Thoracic aorta (tissue), 2 donors: Measurements from ENCODE around the gene CHST11. TPM values are rescaled to one million over a fixed set of nuclear protein-coding genes. Genes with fewer than 3 reads are reported as not detected.

ENCODE experiments used
- ATAC-seq: fragments of 150-250 bp; one replicate; pipeline ENCODE4 v1.8.0; 2017; ENCODE audit warnings: low read depth; ENCODE audit not compliant: insufficient number of reproducible peaks, low FRiP score
- DNase-seq: peaks from one replicate; pipeline ENCODE4 v3.0.0-alpha.2; 2020; ENCODE audit warnings: low spot score
- H3K27ac ChIP-seq, 2 donors: fragments of 200-600 bp; sonication (generic); 1 replicate in 1 of 2; 2 replicates in 1 of 2; pipeline ENCODE4 v1.5.1; 2016; ENCODE audit warnings: mild to moderate bottlenecking in 2 of 2, moderate library complexity in 2 of 2
- H3K27me3 ChIP-seq: fragments of 200-600 bp; sonication (generic); replicated peaks from 2 replicates; pipeline ENCODE4 v1.6.0; 2016; ENCODE audit warnings: mild to moderate bottlenecking; ENCODE audit not compliant: insufficient read depth
- H3K36me3 ChIP-seq: fragments of 200-600 bp; sonication (generic); one replicate; pipeline ENCODE4 v1.5.1; 2016
- H3K4me1 ChIP-seq, 2 donors: fragments of 200-600 bp; sonication (generic); 1 replicate in 1 of 2; 2 replicates in 1 of 2; pipeline versions ENCODE4 v1.5.1 to v1.6.0; 2016; ENCODE audit warnings: low read depth in 2 of 2, mild to moderate bottlenecking in 1 of 2; ENCODE audit not compliant: control insufficient read depth in 1 of 2
- H3K4me3 ChIP-seq: fragments of 200-600 bp; sonication (generic); 2 replicates; pipeline ENCODE4 v1.5.1; 2016; ENCODE audit warnings: mild to moderate bottlenecking
- H3K9me3 ChIP-seq: fragments of 200-600 bp; sonication (generic); 2 replicates; pipeline ENCODE4 v1.5.1; 2016
- CTCF ChIP-seq: fragments of 200-600 bp; sonication (generic); IDR thresholded peaks from one replicate; pipeline ENCODE4 v1.5.1; 2019; ENCODE audit warnings: antibody characterized with exemption
- total RNA-seq, 2 donors: library from RNA; depleted of rRNA; stranded (reverse); fragments of >200 nt; gene quantifications; one replicate each; pipeline versions ENCODE4 v1.1.0 to v1.2.3, GENCODE V29; 2016

Gene CHST11
- total RNA-seq, 2 donors from 2014 or later, result 41.9 to 79.3 TPM

GRCh38 chr12:104593482-104593881 lies 136.7 kb downstream of the CHST11 start:
- no peaks in the 10 kb centered on the region for H3K27me3 ChIP-seq
- TF ChIP-seq CTCF, result no peak
- DNase-seq (no peak), ATAC-seq (no peak)
- H3K27ac ChIP-seq, result no peak overlapping the region
- no peaks in the 10 kb centered on the region for H3K9me3 ChIP-seq
- no peak overlapping the region for H3K4me3 ChIP-seq
- peaks cover 0 to 34% of the 10 kb centered on the region in 2 donors for H3K4me1 ChIP-seq
- no peaks in the 10 kb centered on the region for H3K36me3 ChIP-seq

- Histone ChIP-seq H3K9me3 (no peaks in the 10 kb centered on the region), H3K27ac (peak overlapping the region in 1 of 2 donors; percentile 14), H3K27me3 (no peaks in the 10 kb centered on the region), H3K4me3 (peak overlapping the region; percentile 42), H3K36me3 (no peaks in the 10 kb centered on the region), H3K4me1 (peaks cover 0 to 46% of the 10 kb centered on the region in 2 donors)
- ATAC-seq (peak; percentile 41), DNase-seq (peak; percentile 43)
- no peak for TF ChIP-seq CTCF
Observed at GRCh38 chr12:104596134-104596799, 139.5 kb downstream of the CHST11 start.

- H3K36me3 ChIP-seq, result no peaks in the 10 kb centered on the region
- no peak overlapping the region for H3K27ac ChIP-seq
- TF ChIP-seq CTCF, result no peak
- ATAC-seq, result no peak
- no peaks in the 10 kb centered on the region for H3K27me3 ChIP-seq
- H3K4me1 ChIP-seq, result peaks cover 0 to 46% of the 10 kb centered on the region in 2 donors
- DNase-seq, result no peak
- no peaks in the 10 kb centered on the region for H3K9me3 ChIP-seq
- no peak overlapping the region for H3K4me3 ChIP-seq
Observed at GRCh38 chr12:104596898-104597843, 140.4 kb downstream of the CHST11 start.

- DNase-seq (no peak), ATAC-seq (no peak)
- no peak for TF ChIP-seq CTCF
- Histone ChIP-seq H3K36me3 (no peaks in the 10 kb centered on the region), H3K27me3 (no peaks in the 10 kb centered on the region), H3K27ac (no peak overlapping the region), H3K4me3 (no peak overlapping the region), H3K4me1 (peaks cover under 1 to 48% of the 10 kb centered on the region in 2 donors), H3K9me3 (no peaks in the 10 kb centered on the region)
Observed at GRCh38 chr12:104598342-104599271, 141.9 kb downstream of the CHST11 start.
